Neural cell (in vitro differentiated cells): ENCODE results near the gene PPP6C. TPM values are rescaled to one million over a fixed set of nuclear protein-coding genes. Genes with fewer than 3 reads are reported as not detected.
"Not testable (repeated sequence)": the region's sequence is repeated elsewhere in the genome, so short reads cannot be mapped to it uniquely, and the experiment has no call there.

Experiments
- H2AFZ ChIP-seq: fragments of 200-600, 300-800 bp; sonication (generic), shearing (Covaris generic); 2 replicates; pipeline ENCODE4 v1.6.0; 2014; ENCODE audit warnings: low read depth, mild to moderate bottlenecking, antibody characterized with exemption, low read length, moderate library complexity
- H3F3A ChIP-seq: fragments of 200-600 bp; shearing (Covaris generic); 2 replicates; pipeline ENCODE4 v1.6.1; 2016; ENCODE audit warnings: mild to moderate bottlenecking, moderate library complexity, mixed read lengths, antibody characterized with exemption, low read length; ENCODE audit not compliant: insufficient read depth, poor library complexity, severe bottlenecking
- H3K27ac ChIP-seq: fragments of 200-600, 300-800 bp; sonication (generic), shearing (Covaris generic); 2 replicates; pipeline ENCODE4 v1.5.1; 2014; ENCODE audit warnings: mild to moderate bottlenecking, low read length, moderate library complexity
- H3K27me3 ChIP-seq: fragments of 300-800, 200-600 bp; sonication (generic), shearing (Covaris generic); 2 replicates; pipeline ENCODE4 v1.6.0; 2014; ENCODE audit warnings: mild to moderate bottlenecking, low read depth, low read length, moderate library complexity; ENCODE audit not compliant: insufficient read depth
- H3K36me3 ChIP-seq: fragments of 300-800, 200-600 bp; sonication (generic), shearing (Covaris generic); 2 replicates; pipeline ENCODE4 v1.5.1; 2014; ENCODE audit warnings: mild to moderate bottlenecking, antibody characterized with exemption, low read length, moderate library complexity; ENCODE audit not compliant: insufficient read depth
- H3K4me2 ChIP-seq: fragments of 300-800, 200-600 bp; sonication (generic), shearing (Covaris generic); 2 replicates; pipeline ENCODE4 v1.6.0; 2014; ENCODE audit warnings: mild to moderate bottlenecking, low read length
- H3K4me3 ChIP-seq: fragments of 300-800, 200-600 bp; sonication (generic), shearing (Covaris generic); 2 replicates; pipeline ENCODE4 v1.5.1; 2014; ENCODE audit warnings: mild to moderate bottlenecking, low read length, moderate library complexity
- H3K79me2 ChIP-seq: fragments of 200-600 bp; shearing (Covaris generic); replicated peaks from 2 replicates; pipeline ENCODE4 v1.6.0; 2014; ENCODE audit warnings: mild to moderate bottlenecking, low read length, moderate library complexity; ENCODE audit not compliant: insufficient read depth
- H3K9ac ChIP-seq: fragments of 300-800, 200-600 bp; sonication (generic), shearing (Covaris generic); 2 replicates; pipeline ENCODE4 v1.6.1; 2016; ENCODE audit warnings: mild to moderate bottlenecking, low read length, mixed read lengths
- H3K9me2 ChIP-seq: fragments of 200-600 bp; shearing (Covaris generic); 2 replicates; pipeline ENCODE4 v1.6.1; 2016; ENCODE audit warnings: mild to moderate bottlenecking, low read length, mixed read lengths; ENCODE audit not compliant: insufficient read depth
- H3K9me3 ChIP-seq: fragments of 200-600, 300-800 bp; sonication (generic), shearing (Covaris generic); 2 replicates; pipeline ENCODE4 v1.6.1; 2016; ENCODE audit warnings: mild to moderate bottlenecking, mixed run types, low read length, moderate library complexity, mixed read lengths
- H4K20me1 ChIP-seq: fragments of 200-600 bp; shearing (Covaris generic); 2 replicates; pipeline ENCODE4 v1.6.1; 2016; ENCODE audit warnings: mild to moderate bottlenecking, mixed run types; ENCODE audit not compliant: insufficient read depth
- CTCF ChIP-seq: fragments of 450-650 bp; IDR thresholded peaks from 2 replicates; pipeline ENCODE4 v1.5.1; 2014; ENCODE audit warnings: antibody characterized with exemption, mild to moderate bottlenecking, moderate library complexity; ENCODE audit not compliant: poor library complexity, severe bottlenecking
- EP300 ChIP-seq: fragments of 450-650 bp; conservative IDR thresholded peaks from 2 replicates; pipeline ENCODE4 v1.6.1; 2014; ENCODE audit warnings: antibody characterized with exemption, mild to moderate bottlenecking, moderate library complexity; ENCODE audit not compliant: poor library complexity, severe bottlenecking
- EZH2 ChIP-seq: fragments of 200-600, 300-800 bp; shearing (Covaris generic), sonication (generic); IDR thresholded peaks from 2 replicates; pipeline ENCODE4 v1.6.1; 2014; ENCODE audit warnings: antibody characterized with exemption, low read length, borderline replicate concordance, mild to moderate bottlenecking; ENCODE audit not compliant: insufficient read depth, poor library complexity, severe bottlenecking
- MXI1 ChIP-seq: fragments of 450-650 bp; conservative IDR thresholded peaks from 2 replicates; pipeline ENCODE4 v1.6.1; 2014; ENCODE audit warnings: antibody characterized with exemption, mild to moderate bottlenecking; ENCODE audit not compliant: poor library complexity, severe bottlenecking
- POLR2AphosphoS5 ChIP-seq: IDR thresholded peaks from 2 replicates; pipeline ENCODE4 v1.6.1; 2012
- RAD21 ChIP-seq: fragments of 450-650 bp; conservative IDR thresholded peaks from 2 replicates; pipeline ENCODE4 v1.6.1; 2014; ENCODE audit warnings: antibody characterized with exemption, mild to moderate bottlenecking, moderate library complexity
- REST ChIP-seq: IDR thresholded peaks from 2 replicates; pipeline ENCODE4 v1.6.1; 2012; ENCODE audit warnings: borderline replicate concordance
- SMC3 ChIP-seq: fragments of 450-650 bp; conservative IDR thresholded peaks from 2 replicates; pipeline ENCODE4 v1.6.1; 2014; ENCODE audit warnings: antibody characterized with exemption, mild to moderate bottlenecking, moderate library complexity; ENCODE audit not compliant: poor library complexity
- TAF1 ChIP-seq: IDR thresholded peaks from 2 replicates; pipeline ENCODE4 v1.6.1; 2012; ENCODE audit warnings: low read depth
- polyA plus RNA-seq: library from polyadenylated mRNA; depleted of rRNA; stranded (reverse); fragments of >200 nt; gene quantifications from 2 replicates; pipeline ENCODE4 v1.2.3, GENCODE V29; 2014

PPP6C gene
- polyA plus RNA-seq, 1 donor from 2014 or later = 25.1 TPM

GRCh38 chr9:125180876-125181275 lies 8.7 kb downstream of the PPP6C start:
- Histone ChIP-seq H3F3A (no peaks in the 10 kb centered on the region), H3K27me3 (no peaks in the 10 kb centered on the region), H3K79me2 (peaks cover 73% of the 10 kb centered on the region), H3K4me3 (no peak overlapping the region), H4K20me1 (no peaks in the 10 kb centered on the region), H3K27ac (no peak overlapping the region), H3K36me3 (no peaks in the 10 kb centered on the region), H3K9ac (no peak overlapping the region), H3K4me2 (no peak overlapping the region), H2AFZ (no peak overlapping the region), H3K9me2 (no peaks in the 10 kb centered on the region), H3K9me3 (no peaks in the 10 kb centered on the region)
- no peak for TF ChIP-seq TAF1
- no peak for TF ChIP-seq SMC3
- no peak for TF ChIP-seq MXI1
- no peak for TF ChIP-seq POLR2AphosphoS5
- TF ChIP-seq EZH2 = no peak
- TF ChIP-seq RAD21 = no peak
- no peak for TF ChIP-seq EP300
- TF ChIP-seq REST = no peak
- no peak for TF ChIP-seq CTCF

GRCh38 chr9:125179776-125180175 lies 9.8 kb downstream of the PPP6C start:
- not testable (repeated sequence) for H3K4me3 ChIP-seq

GRCh38 chr9:125177888-125178287 lies 11.7 kb downstream of the PPP6C start:
- Histone ChIP-seq H3K36me3 (no peaks in the 10 kb centered on the region), H3K27ac (no peak overlapping the region), H2AFZ (no peak overlapping the region), H3K27me3 (no peaks in the 10 kb centered on the region), H3K4me2 (no peak overlapping the region), H3F3A (no peaks in the 10 kb centered on the region), H3K9me3 (no peaks in the 10 kb centered on the region), H3K9ac (no peak overlapping the region), H3K9me2 (no peaks in the 10 kb centered on the region), H3K4me3 (no peak overlapping the region), H3K79me2 (peaks cover 63% of the 10 kb centered on the region), H4K20me1 (no peaks in the 10 kb centered on the region)
- TF ChIP-seq SMC3 = no peak

More at GRCh38 chr9:125179776-125180175, 9.8 kb downstream of the PPP6C start:
- H3K9me3 ChIP-seq, H3F3A ChIP-seq, H3K27ac ChIP-seq, H2AFZ ChIP-seq, H3K36me3 ChIP-seq, H3K27me3 ChIP-seq, H3K4me2 ChIP-seq, H3K9me2 ChIP-seq, H4K20me1 ChIP-seq, H3K9ac ChIP-seq: not testable (repeated sequence)
- H3K79me2 ChIP-seq = peaks cover 71% of the 10 kb centered on the region
